ENCODE measurements around the gene KIAA0513. TPM values are rescaled to one million over a fixed set of nuclear protein-coding genes. Genes with fewer than 3 reads are reported as not detected.

Gene KIAA0513
- total RNA-seq, 1 experiment from 2014 or later = 7.8 TPM

GRCh38 chr16:85054948-85055492 is 27.4 kb downstream of the KIAA0513 start (continued):
- TF ChIP-seq TEAD4 (CRISPR knock-in tag; IDR thresholded peaks at IDR 0.05) (no peak), ZNF263 (CRISPR knock-in tag; IDR thresholded peaks at IDR 0.05; ENCODE audit: low read depth) (no peak), GTF2I (CRISPR knock-in tag; conservative IDR thresholded peaks at IDR 0.05) (no peak), FOXJ3 (CRISPR knock-in tag; IDR thresholded peaks at IDR 0.05; ENCODE audit: borderline replicate concordance) (no peak), NFATC4 (CRISPR knock-in tag; IDR thresholded peaks at IDR 0.05) (no peak)

- H3K27ac Mint-ChIP-seq = peak overlapping the region; percentile 1; the same call in 1 of the 2 replicates
- POLR2A ChIA-PET = no interaction called here
- H3K27me3 Mint-ChIP-seq (ENCODE audit: low read depth) = peaks cover 4% of the 10 kb centered on the region; the same call in 1 of the 2 replicates
- no peaks in the 10 kb centered on the region for H3K9me3 Mint-ChIP-seq
- DNase-seq (ENCODE audit: low spot score) (no peak), ATAC-seq (no peak)
- H3K4me3 Mint-ChIP-seq = no peak overlapping the region
- peaks cover 17% of the 10 kb centered on the region for H3K4me1 Mint-ChIP-seq
- TF ChIP-seq ZNF121 (CRISPR knock-in tag; IDR thresholded peaks at IDR 0.05) (no peak), PRRX2 (CRISPR knock-in tag; IDR thresholded peaks at IDR 0.05) (no peak), NFATC4 (CRISPR knock-in tag; IDR thresholded peaks at IDR 0.05) (no peak), ZMAT4 (CRISPR knock-in tag; IDR thresholded peaks at IDR 0.05) (no peak), GABPB1 (CRISPR knock-in tag; IDR thresholded peaks at IDR 0.05) (peak; percentile 72)
- H3K36me3 Mint-ChIP-seq = no peaks in the 10 kb centered on the region
- CTCF ChIA-PET = interaction anchor here (0.6 to 2.8 kb wide), 26 partner anchors 9 to 198 kb away, joined by 3 to 38 read pairs (median 4); partner anchors contain the start of gene KIAA0513
Measured at GRCh38 chr16:85055493-85056210, 28.1 kb downstream of the KIAA0513 start.

GRCh38 chr16:85056211-85056748 is 28.7 kb downstream of the KIAA0513 start:
- TF ChIP-seq TP53 (CRISPR knock-in tag; IDR thresholded peaks at IDR 0.05) (no peak), NFYB (CRISPR knock-in tag; conservative IDR thresholded peaks at IDR 0.05; ENCODE audit: low read depth) (no peak), MXD4 (CRISPR knock-in tag; IDR thresholded peaks at IDR 0.05; ENCODE audit: borderline replicate concordance) (no peak), ZNF138 (CRISPR knock-in tag; conservative IDR thresholded peaks at IDR 0.05) (no peak), SMAD3 (CRISPR knock-in tag; IDR thresholded peaks at IDR 0.05; ENCODE audit: borderline replicate concordance) (no peak)
- DNase-seq (ENCODE audit: low spot score) = peak; percentile 36
- CTCF ChIA-PET = interaction anchor here (0.6 to 2.8 kb wide), 27 partner anchors 9 to 197 kb away, joined by 3 to 38 read pairs (median 4); partner anchors contain the start of gene KIAA0513
- Mint-ChIP-seq H3K27me3 (ENCODE audit: low read depth) (peaks cover 4% of the 10 kb centered on the region; the same call in 1 of the 2 replicates), H3K9me3 (no peaks in the 10 kb centered on the region), H3K4me3 (no peak overlapping the region), H3K4me1 (peaks cover 18% of the 10 kb centered on the region), H3K36me3 (no peaks in the 10 kb centered on the region), H3K27ac (no peak overlapping the region)
- ATAC-seq = peak; percentile 80
- POLR2A ChIA-PET = interaction anchor here (0.7 kb wide), 1 partner anchor 87 kb away, joined by 3 read pairs; no protein-coding TSS in a partner anchor

GRCh38 chr16:85057212-85057889 is 29.8 kb downstream of the KIAA0513 start:
- ChIA-PET CTCF (interaction anchor here (0.6 to 3.4 kb wide), 22 partner anchors 10 to 319 kb away, joined by 3 to 35 read pairs (median 6); partner anchors contain the start of gene KIAA0513), POLR2A (interaction anchor here (0.6 kb wide), 1 partner anchor 12 kb away, joined by 3 read pairs; no protein-coding TSS in a partner anchor)
- peak; percentile 55 for DNase-seq (ENCODE audit: low spot score)
- no peaks in the 10 kb centered on the region for H3K36me3 Mint-ChIP-seq
- H3K9me3 Mint-ChIP-seq = no peaks in the 10 kb centered on the region
- H3K27ac Mint-ChIP-seq = no peak overlapping the region
- no peak overlapping the region for H3K4me3 Mint-ChIP-seq
- peaks cover 4% of the 10 kb centered on the region; the same call in 1 of the 2 replicates for H3K27me3 Mint-ChIP-seq (ENCODE audit: low read depth)
- TF ChIP-seq USF1 (CRISPR knock-in tag; IDR thresholded peaks at IDR 0.05) (no peak), CTCF (IDR thresholded peaks at IDR 0.05) (0 out of 2 replicates have a peak, but pooled peaks have one; percentile 21), ZNF416 (CRISPR knock-in tag; IDR thresholded peaks at IDR 0.05) (no peak), ZBTB43 (CRISPR knock-in tag; IDR thresholded peaks at IDR 0.05) (no peak)
- peak; percentile 90 for ATAC-seq
- H3K4me1 Mint-ChIP-seq = peaks cover 28% of the 10 kb centered on the region

Measured in WTC11 (cell line).